OCI-LY1 (cell line): ENCODE results near the gene PPP2R5C.

Experiments
- CTCF ChIP-seq: fragments of 200-600 bp; sonication (generic), shearing (Covaris generic); IDR thresholded peaks from 2 replicates; pipeline ENCODE4 v1.5.1; 2017; ENCODE audit warnings: mild to moderate bottlenecking, antibody characterized with exemption, low read length, moderate library complexity, mixed read lengths
- EZH2 ChIP-seq: fragments of 200-600 bp; sonication (generic), shearing (Covaris generic); IDR thresholded peaks from 2 replicates; pipeline ENCODE4 v1.8.0; 2017; ENCODE audit warnings: borderline replicate concordance, mixed run types, mild to moderate bottlenecking, antibody characterized with exemption, low read length, moderate library complexity, mixed read lengths

DNA sequence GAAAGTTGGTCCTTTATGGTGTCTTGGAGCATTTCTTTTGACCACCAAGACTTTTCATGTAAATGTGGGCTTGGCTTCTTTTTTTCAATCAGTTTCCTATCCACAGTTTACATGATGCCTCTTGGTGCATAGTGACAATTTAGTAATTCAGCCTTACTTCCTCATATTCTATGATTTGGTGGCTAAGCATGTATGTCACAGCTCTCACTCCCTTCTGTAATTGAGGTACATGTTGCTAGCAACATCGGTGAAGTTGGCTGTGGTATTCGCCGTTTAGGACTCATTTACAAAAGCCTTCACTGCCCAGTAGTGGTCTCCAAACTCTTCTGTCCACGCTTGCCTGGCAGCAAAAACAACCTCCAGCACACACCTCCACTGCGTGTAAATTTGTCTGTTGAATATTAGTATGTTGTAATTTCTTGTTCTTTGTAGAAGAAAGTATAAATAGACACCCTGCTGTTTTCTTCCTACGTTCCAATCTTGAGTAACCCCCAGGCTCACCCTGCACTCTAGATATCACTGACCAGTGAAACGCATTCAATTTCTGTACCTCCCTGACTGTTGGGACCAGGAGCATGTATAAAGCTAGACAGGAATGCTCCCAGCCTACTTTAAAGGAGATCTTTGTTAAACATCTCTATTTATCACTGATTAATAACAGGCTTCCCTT is 90.4 kb downstream of the PPP2R5C start:
- TF ChIP-seq CTCF: no peak
- no peak for TF ChIP-seq EZH2
